Right atrium auricular region (tissue), 2 donors: ENCODE results near the gene BBX. TPM values are rescaled to one million over a fixed set of nuclear protein-coding genes. Genes with fewer than 3 reads are reported as not detected.
"Not testable (repeated sequence)": the region's sequence is repeated elsewhere in the genome, so short reads cannot be mapped to it uniquely, and the experiment has no call there.

Source experiments
- DNase-seq: peaks from one replicate; pipeline ENCODE4 v3.0.0-alpha.2; 2019; ENCODE audit warnings: low spot score
- H3K27ac ChIP-seq, 2 donors: fragments of 200-600 bp; sonication (generic); 1 replicate in 1 of 2; 2 replicates in 1 of 2; pipeline ENCODE4 v1.5.1; 2016 to 2019
- H3K27me3 ChIP-seq, 2 donors: fragments of 200-600 bp; sonication (generic); one replicate each; pipeline versions ENCODE4 v1.5.1 to v1.6.0; 2017 to 2019
- H3K36me3 ChIP-seq: fragments of 200-600 bp; sonication (generic); one replicate; pipeline ENCODE4 v1.5.1; 2016
- H3K4me1 ChIP-seq, 2 donors: fragments of 200-600 bp; sonication (generic); one replicate each; pipeline versions ENCODE4 v1.5.1 to v1.6.0; 2017 to 2019
- H3K4me3 ChIP-seq, 2 donors: fragments of 200-600 bp; sonication (generic); 1 replicate in 1 of 2; 2 replicates in 1 of 2; pipeline ENCODE4 v1.5.1; 2017 to 2019; ENCODE audit warnings: mild to moderate bottlenecking in 1 of 2, moderate library complexity in 1 of 2
- H3K9me3 ChIP-seq, 2 donors: fragments of 200-600 bp; sonication (generic); one replicate each; pipeline ENCODE4 v1.5.1; 2019
- total RNA-seq, 2 donors: library from RNA; depleted of rRNA; stranded (reverse); fragments of >200 nt; gene quantifications; one replicate each; pipeline ENCODE4 v1.1.0, GENCODE V29; 2016
- TF ChIP-seq, protein P1 (sequence below), 2 donors: fragments of 200-600 bp; sonication (generic); IDR thresholded peaks; one replicate each; pipeline ENCODE4 v1.5.1; 2019; ENCODE audit warnings: antibody characterized with exemption in 2 of 2

Gene BBX
- total RNA-seq, 2 donors from 2014 or later = 33.8 to 57.2 TPM

DNA sequence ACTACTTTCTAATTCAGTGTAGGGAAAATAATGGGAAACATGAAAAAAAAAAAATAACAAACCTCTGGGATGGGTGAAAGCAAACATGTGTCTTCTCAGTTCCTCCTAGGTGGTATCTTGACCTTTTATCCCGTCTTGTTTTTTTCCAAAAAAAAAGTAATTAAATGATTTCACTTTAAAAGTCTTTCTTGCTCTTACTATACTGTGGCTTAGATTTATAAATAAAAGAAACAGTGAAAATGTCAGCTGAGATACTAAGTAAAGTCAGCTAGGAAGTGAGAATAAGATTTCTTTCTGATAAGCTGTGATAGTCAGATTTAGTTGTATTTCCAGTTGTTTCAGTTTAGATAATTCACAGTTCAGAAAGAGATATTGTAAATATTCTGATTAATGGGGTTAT is 37.4 kb downstream of the BBX start:
- Histone ChIP-seq H3K9me3 (no peaks in the 10 kb centered on the region), H3K27me3 (no peaks in the 10 kb centered on the region), H3K4me3 (no peak overlapping the region), H3K27ac (no peak overlapping the region), H3K4me1 (no peaks in the 10 kb centered on the region), H3K36me3 (no peaks in the 10 kb centered on the region)
- TF ChIP-seq, protein P1, sequence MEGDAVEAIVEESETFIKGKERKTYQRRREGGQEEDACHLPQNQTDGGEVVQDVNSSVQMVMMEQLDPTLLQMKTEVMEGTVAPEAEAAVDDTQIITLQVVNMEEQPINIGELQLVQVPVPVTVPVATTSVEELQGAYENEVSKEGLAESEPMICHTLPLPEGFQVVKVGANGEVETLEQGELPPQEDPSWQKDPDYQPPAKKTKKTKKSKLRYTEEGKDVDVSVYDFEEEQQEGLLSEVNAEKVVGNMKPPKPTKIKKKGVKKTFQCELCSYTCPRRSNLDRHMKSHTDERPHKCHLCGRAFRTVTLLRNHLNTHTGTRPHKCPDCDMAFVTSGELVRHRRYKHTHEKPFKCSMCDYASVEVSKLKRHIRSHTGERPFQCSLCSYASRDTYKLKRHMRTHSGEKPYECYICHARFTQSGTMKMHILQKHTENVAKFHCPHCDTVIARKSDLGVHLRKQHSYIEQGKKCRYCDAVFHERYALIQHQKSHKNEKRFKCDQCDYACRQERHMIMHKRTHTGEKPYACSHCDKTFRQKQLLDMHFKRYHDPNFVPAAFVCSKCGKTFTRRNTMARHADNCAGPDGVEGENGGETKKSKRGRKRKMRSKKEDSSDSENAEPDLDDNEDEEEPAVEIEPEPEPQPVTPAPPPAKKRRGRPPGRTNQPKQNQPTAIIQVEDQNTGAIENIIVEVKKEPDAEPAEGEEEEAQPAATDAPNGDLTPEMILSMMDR (IDR thresholded peaks at IDR 0.05) = no peak
- no peak for DNase-seq

DNA sequence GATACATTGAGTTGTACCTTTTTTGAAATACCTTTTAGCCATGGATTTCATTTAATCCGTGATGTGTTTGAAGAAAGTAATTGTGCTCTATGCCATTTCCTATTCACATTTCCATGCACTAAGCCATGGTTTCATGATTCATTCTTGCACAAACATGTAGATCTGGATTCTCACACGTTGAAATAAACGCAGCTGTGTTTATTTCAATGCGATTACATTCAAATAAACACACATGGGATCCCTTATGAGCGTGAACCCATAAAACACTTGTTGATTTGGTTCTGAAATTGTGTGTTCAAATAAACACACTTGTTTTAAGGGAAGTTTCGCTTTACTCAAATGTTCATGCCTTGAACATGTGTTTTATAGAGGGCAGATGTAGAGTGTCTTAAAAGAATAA is 39.2 kb downstream of the BBX start:
- no peaks in the 10 kb centered on the region for H3K4me1 ChIP-seq

DNA sequence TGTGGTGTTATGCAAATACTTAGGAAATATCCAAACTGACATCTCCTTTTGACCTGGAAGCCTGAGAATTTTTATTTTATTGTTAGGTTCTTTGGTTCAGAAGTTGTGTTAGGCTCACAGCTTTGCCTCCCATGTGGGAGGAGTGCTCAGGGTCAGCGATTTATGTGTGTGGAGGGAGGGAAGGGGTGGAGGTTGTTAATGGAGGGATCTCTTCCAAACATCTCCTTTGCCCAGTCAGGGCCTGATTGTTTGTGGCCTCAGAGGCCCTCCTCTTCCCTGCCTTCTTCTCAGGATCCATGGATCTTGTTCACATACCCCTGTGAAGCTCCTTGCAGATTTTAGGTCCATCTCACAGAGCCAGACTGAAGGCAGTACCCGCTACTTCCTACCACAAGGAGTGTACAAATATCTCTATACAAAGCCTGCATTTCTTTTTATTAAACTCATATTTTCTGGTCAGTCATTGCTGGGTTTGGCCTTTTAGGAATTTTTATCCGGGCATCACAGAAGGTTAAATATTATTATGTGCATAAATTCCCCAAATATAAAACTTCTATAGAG is 40.3 kb downstream of the BBX start:
- H3K27me3 ChIP-seq = no peaks in the 10 kb centered on the region
- no peak overlapping the region for H3K4me3 ChIP-seq
- TF ChIP-seq, protein P1 (IDR thresholded peaks at IDR 0.05) = no peak
- no peaks in the 10 kb centered on the region for H3K4me1 ChIP-seq
- H3K27ac ChIP-seq = no peak overlapping the region
- DNase-seq = no peak
- no peaks in the 10 kb centered on the region for H3K9me3 ChIP-seq
- no peaks in the 10 kb centered on the region for H3K36me3 ChIP-seq

More for the DNA sequence above, 39.2 kb downstream of the BBX start:
- Histone ChIP-seq H3K27me3 (no peaks in the 10 kb centered on the region), H3K4me3 (no peak overlapping the region), H3K36me3 (no peaks in the 10 kb centered on the region), H3K9me3 (no peaks in the 10 kb centered on the region), H3K27ac (no peak overlapping the region)
- TF ChIP-seq, protein P1 (IDR thresholded peaks at IDR 0.05) = no peak
- no peak for DNase-seq

DNA sequence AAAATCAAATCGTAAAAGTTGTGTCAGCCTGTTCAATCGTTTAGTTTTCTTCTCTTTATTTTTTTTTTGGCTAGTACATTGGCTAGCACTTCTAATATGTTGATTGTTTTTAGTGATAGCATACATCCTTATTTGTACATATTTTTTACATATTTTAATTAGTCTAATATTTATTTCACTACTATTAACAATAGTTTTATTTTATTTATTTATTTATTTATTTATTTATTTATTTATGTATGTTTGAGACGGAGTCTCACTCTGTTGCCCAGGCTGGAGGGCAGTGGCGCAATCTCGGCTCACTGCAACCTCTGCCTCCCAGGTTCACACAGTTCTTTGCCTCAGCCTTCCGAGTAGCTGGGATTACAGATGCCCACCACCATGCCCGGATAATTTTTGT is 42.5 kb downstream of the BBX start:
- not testable (repeated sequence) for H3K27ac ChIP-seq, DNase-seq, H3K27me3 ChIP-seq, H3K4me3 ChIP-seq, H3K4me1 ChIP-seq, H3K36me3 ChIP-seq, H3K9me3 ChIP-seq

DNA sequence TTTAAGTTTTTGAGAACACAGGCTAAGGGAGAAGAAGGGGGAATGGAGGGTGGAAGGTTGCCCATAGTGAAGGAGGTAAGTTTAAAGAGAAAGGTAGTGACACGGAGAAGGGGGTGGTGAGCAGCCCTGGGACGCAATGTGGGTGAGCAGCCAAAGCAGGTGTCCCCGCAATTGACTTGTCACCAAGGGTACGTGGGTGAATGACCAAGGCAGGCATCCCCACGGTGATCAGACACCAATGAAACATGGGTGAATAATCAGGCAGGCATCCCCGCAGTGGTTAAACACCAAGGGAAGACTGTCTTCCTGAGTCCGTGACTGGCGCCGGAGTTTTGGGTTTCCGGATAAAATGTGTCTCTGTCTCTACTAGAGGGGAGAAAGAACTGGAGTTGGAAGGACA is 48.3 kb downstream of the BBX start:
- not testable (repeated sequence) for H3K36me3 ChIP-seq, H3K4me1 ChIP-seq, H3K4me3 ChIP-seq, DNase-seq, H3K9me3 ChIP-seq, H3K27ac ChIP-seq, H3K27me3 ChIP-seq

DNA sequence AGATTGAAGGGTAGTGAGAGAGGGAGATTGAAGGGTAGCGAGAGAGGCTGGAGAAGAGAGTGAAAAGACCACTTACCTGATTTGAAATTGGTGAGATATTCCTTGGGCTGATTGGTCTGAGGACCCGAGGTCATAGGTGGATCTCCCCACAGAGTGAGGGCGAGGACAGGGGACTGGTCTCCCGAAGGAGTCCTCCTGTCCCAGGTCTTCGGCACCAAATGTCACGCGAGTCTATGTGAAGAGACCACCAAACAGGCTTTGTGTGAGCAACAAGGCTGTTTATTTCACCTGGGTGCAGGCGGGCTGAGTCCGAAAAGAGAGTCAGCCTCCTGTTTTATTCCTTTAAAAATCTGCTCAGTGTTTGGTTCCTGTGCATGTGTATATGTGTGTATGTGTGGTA is 48.7 kb downstream of the BBX start:
- not testable (repeated sequence) for H3K27me3 ChIP-seq, DNase-seq, H3K4me3 ChIP-seq, H3K36me3 ChIP-seq, H3K9me3 ChIP-seq, H3K27ac ChIP-seq, H3K4me1 ChIP-seq

DNA sequence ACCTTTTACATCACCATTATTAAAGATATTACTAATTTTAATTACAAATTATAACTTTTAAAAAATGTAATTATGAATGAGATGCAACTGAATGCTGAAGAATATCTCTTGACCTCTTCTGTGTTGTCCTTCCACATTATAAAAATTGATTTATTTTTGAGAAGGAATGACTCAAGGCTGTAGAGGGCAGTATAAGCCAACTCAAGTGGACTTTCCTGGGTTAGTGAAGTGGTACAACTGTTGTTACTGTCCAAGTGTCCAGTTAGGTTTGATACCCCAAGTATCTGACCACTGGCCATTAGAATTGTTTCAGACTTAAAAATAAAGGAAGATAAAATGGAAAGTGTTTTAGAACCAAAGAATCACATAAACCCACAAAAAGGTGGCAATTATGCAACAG is 51.9 kb downstream of the BBX start:
- Histone ChIP-seq H3K27me3 (no peaks in the 10 kb centered on the region), H3K27ac (no peak overlapping the region), H3K4me3 (no peak overlapping the region), H3K4me1 (no peaks in the 10 kb centered on the region), H3K36me3 (no peaks in the 10 kb centered on the region), H3K9me3 (no peaks in the 10 kb centered on the region)
- TF ChIP-seq, protein P1 (IDR thresholded peaks at IDR 0.05) = peak; percentile 40 to 71
- DNase-seq = no peak
